ENCODE measurements around the gene TBKBP1.

GRCh38 chr17:47685556-47686275 lies 8.2 kb upstream of the TBKBP1 start:
- no peak for TF ChIP-seq POLR2A (IDR thresholded peaks at IDR 0.05)
- no peak for TF ChIP-seq CTCF (IDR thresholded peaks at IDR 0.05)

Measured in body of pancreas (tissue), 4 donors.